GM12878 (cell line): ENCODE results near the gene LGMN. TPM values are rescaled to one million over a fixed set of nuclear protein-coding genes. Genes with fewer than 3 reads are reported as not detected.
A peak's percentile ranks its signal among the peaks of the same experiment; 100 is the strongest.

ENCODE experiments used
- ATAC-seq: fragments of 200-7000 bp; cut with Tn5 transposase; 3 replicates; pipeline ENCODE4 v1.9.1; 2020; ENCODE audit warnings: mild to moderate bottlenecking, moderate library complexity
- BruUV-seq: library from RNA; stranded (reverse); fragments of 400-500 nt; replicated peaks from 2 replicates; lab custom pipeline; 2021; lab: Mats Ljungman, UMichigan
- CTCF ChIA-PET: fragments of 300-600 bp; sonication (Branson Sonifier 250); formaldehyde crosslinking; extraction: SDS; loops from one replicate; lab custom pipeline; 2021; ENCODE audit warnings: inconsistent platforms; lab: Yijun Ruan, JAX
- POLR2A ChIA-PET: fragments of 350-600 bp; formaldehyde crosslinking; extraction: SDS; loops from one replicate; lab custom pipeline; 2021; ENCODE audit warnings: inconsistent platforms; lab: Charles Lee
- RAD21 ChIA-PET: fragments of 300-600 bp; sonication (Branson Sonifier 250); formaldehyde crosslinking; loops from one replicate; lab custom pipeline; 2023; ENCODE audit warnings: antibody characterized with exemption; ENCODE audit not compliant: unreplicated experiment; lab: Charles Lee
- SMC1A ChIA-PET: fragments of 300-600 bp; sonication (Branson Sonifier 250); formaldehyde crosslinking; loops from one replicate; lab custom pipeline; 2023; ENCODE audit not compliant: unreplicated experiment, uncharacterized antibody; lab: Charles Lee
- DNase-seq: peaks from one replicate; pipeline ENCODE4 v3.0.0-alpha.2; 2011; ENCODE audit warnings: low read depth, low spot score
- FAIRE-seq: peaks from 3 replicates; lab custom pipeline; 2011; peaks lifted over from hg19 to GRCh38; lab: Jason Lieb, UNC
- H2AFZ ChIP-seq: 2 replicates; pipeline ENCODE4 v1.6.0; 2011; ENCODE audit warnings: low read depth, low read length, control low read depth; ENCODE audit not compliant: control insufficient read depth
- H3K27ac ChIP-seq: 2 replicates; pipeline ENCODE4 v1.5.1; 2011; ENCODE audit warnings: control low read depth; ENCODE audit not compliant: control insufficient read depth, insufficient read depth
- H3K27me3 ChIP-seq, 2 experiments: replicated peaks in 1 of 2; 2 replicates each; pipeline versions ENCODE4 v1.6.0 to v1.6.1; 2011; ENCODE audit warnings: low read length in 1 of 2; ENCODE audit not compliant: control insufficient read depth in 2 of 2, insufficient read depth in 2 of 2
- H3K36me3 ChIP-seq, 2 experiments: 2 replicates each; pipeline ENCODE4 v1.5.1; 2011; ENCODE audit warnings: low read length in 1 of 2; ENCODE audit not compliant: control insufficient read depth in 2 of 2, insufficient read depth in 2 of 2
- H3K4me1 ChIP-seq: 2 replicates; pipeline ENCODE4 v1.6.1; 2011; ENCODE audit warnings: mild to moderate bottlenecking, low read length, moderate library complexity, mixed read lengths; ENCODE audit not compliant: control insufficient read depth, insufficient read depth
- H3K4me2 ChIP-seq: 2 replicates; pipeline ENCODE4 v1.6.0; 2011; ENCODE audit warnings: control low read depth; ENCODE audit not compliant: control insufficient read depth, insufficient read depth
- H3K4me3 ChIP-seq: fragments of 200-600 bp; sonication (generic); 2 replicates; pipeline ENCODE4 v1.5.1; 2016
- H3K79me2 ChIP-seq: 2 replicates; pipeline ENCODE4 v1.6.0; 2011; ENCODE audit warnings: low read length; ENCODE audit not compliant: control insufficient read depth, insufficient read depth
- H3K9ac ChIP-seq: 2 replicates; pipeline ENCODE4 v1.8.0; 2011; ENCODE audit warnings: low read length, control low read depth, mixed read lengths; ENCODE audit not compliant: control insufficient read depth, insufficient read depth
- H3K9me3 ChIP-seq: replicated peaks from 3 replicates; pipeline ENCODE4 v1.5.1; 2011; ENCODE audit warnings: mild to moderate bottlenecking, low read length; ENCODE audit not compliant: control insufficient read depth, insufficient read depth
- H4K20me1 ChIP-seq: 2 replicates; pipeline ENCODE4 v1.6.0; 2011; ENCODE audit not compliant: control insufficient read depth, insufficient read depth
- ATF7 ChIP-seq: fragments of 450-650 bp; IDR thresholded peaks from 2 replicates; pipeline ENCODE4 v1.6.1; 2016; ENCODE audit warnings: low read depth, mild to moderate bottlenecking
- CEBPB ChIP-seq, 2 experiments: fragments of 150-350 bp in 1 of 2; IDR thresholded peaks; 2 replicates each; pipeline ENCODE4 v1.6.1; 2012 to 2014; ENCODE audit warnings: low read depth in 2 of 2, low read length in 2 of 2, borderline replicate concordance in 1 of 2, inconsistent platforms in 1 of 2
- DPF2 ChIP-seq: fragments of 450-650 bp; IDR thresholded peaks from 2 replicates; pipeline ENCODE4 v1.6.1; 2017; ENCODE audit warnings: mild to moderate bottlenecking
- EP300 ChIP-seq, 2 experiments: fragments of 150-350 bp in 1 of 2; IDR thresholded peaks; 2 replicates each; pipeline ENCODE4 v1.6.1; 2011 to 2012; ENCODE audit warnings: low read depth in 2 of 2, low read length in 2 of 2, borderline replicate concordance in 1 of 2, improper control_type of control experiment in 1 of 2, inconsistent platforms in 1 of 2; ENCODE audit not compliant: control insufficient read depth in 1 of 2
- IKZF2 ChIP-seq, 2 experiments: fragments of 450-650 bp; IDR thresholded peaks; 2 replicates each; pipeline ENCODE4 v1.6.1; 2017; ENCODE audit warnings: mild to moderate bottlenecking in 2 of 2, moderate library complexity in 2 of 2
- MEF2B ChIP-seq: fragments of 450-650 bp; IDR thresholded peaks from 2 replicates; pipeline ENCODE4 v1.6.1; 2018; ENCODE audit warnings: mild to moderate bottlenecking, moderate library complexity; ENCODE audit not compliant: partially characterized antibody, poor library complexity, severe bottlenecking
- MTA2 ChIP-seq: fragments of 450-650 bp; IDR thresholded peaks from 2 replicates; pipeline ENCODE4 v1.6.1; 2016; ENCODE audit warnings: low read depth, mild to moderate bottlenecking, moderate library complexity
- NR2C1 ChIP-seq: fragments of 450-650 bp; IDR thresholded peaks from 2 replicates; pipeline ENCODE4 v1.6.1; 2017; ENCODE audit warnings: antibody characterized with exemption, mild to moderate bottlenecking, moderate library complexity
- NR2F1 ChIP-seq: fragments of 450-650 bp; conservative IDR thresholded peaks from 2 replicates; pipeline ENCODE4 v1.6.1; 2017; ENCODE audit warnings: mild to moderate bottlenecking
- POLR2AphosphoS2 ChIP-seq: IDR thresholded peaks from 2 replicates; pipeline ENCODE4 v1.6.1; 2011; ENCODE audit warnings: low read depth, mild to moderate bottlenecking, low read length, improper control_type of control experiment, moderate library complexity
- RB1 ChIP-seq: fragments of 450-650 bp; formaldehyde crosslinking; IDR thresholded peaks from 2 replicates; pipeline ENCODE4 v1.6.1; 2017; ENCODE audit warnings: mild to moderate bottlenecking, borderline replicate concordance
- SPI1 ChIP-seq: IDR thresholded peaks from 2 replicates; pipeline ENCODE4 v1.6.1; 2011; ENCODE audit warnings: low read depth, mild to moderate bottlenecking, low read length, moderate library complexity, borderline replicate concordance; ENCODE audit not compliant: insufficient read depth
- SREBF1 ChIP-seq: IDR thresholded peaks from 2 replicates; pipeline ENCODE4 v1.6.1; 2012; ENCODE audit warnings: mild to moderate bottlenecking, low read length
- SUZ12 ChIP-seq: fragments of 200-600 bp; sonication (generic); IDR thresholded peaks from one replicate; pipeline ENCODE4 v1.6.1; 2018; ENCODE audit warnings: antibody characterized with exemption, mild to moderate bottlenecking; ENCODE audit not compliant: unreplicated experiment
- ZSCAN29 ChIP-seq: fragments of 450-650 bp; IDR thresholded peaks from 2 replicates; pipeline ENCODE4 v1.6.1; 2017; ENCODE audit warnings: mild to moderate bottlenecking, moderate library complexity
- WGBS: methylation state at CpG from one replicate; pipeline ENCODE4 v1.1.6; 2016; ENCODE audit warnings: low lambda C conversion rate; ENCODE audit not compliant: insufficient replicate concordance, insufficient coverage; ENCODE audit errors: missing lambda C conversion rate; 5-methylcytosine and 5-hydroxymethylcytosine counted together
- in situ Hi-C: fragments of 300-500 bp; cut with MboI; formaldehyde crosslinking; loops from 9 replicates; pipeline ENCODE4 v1.14.3; 2018; ENCODE audit warnings: mixed read lengths
- intact Hi-C: fragments of 100-400 bp; cut with micrococcal nuclease; formaldehyde crosslinking; loops from one replicate; pipeline ENCODE4 v1.14.2; 2022; ENCODE audit not compliant: unreplicated experiment
- polyA plus RNA-seq, 11 experiments: library from polyadenylated mRNA; depleted of rRNA in 4 of 11; unstranded in 6 of 11; stranded (reverse) in 5 of 11; fragments of >200 nt; fragmentation: Nextera tagmentation in 4 of 11; fragmentation: Illumina TruSeq in 1 of 11; extraction: Ambion mirVana in 4 of 11; extraction: Trizol in 1 of 11; gene quantifications; 1 replicate in 1 of 11; 2 replicates in 10 of 11; pipeline versions ENCODE4 v1.2.1 to v1.2.3, GENCODE V29; 2011 to 2016; ENCODE audit warnings: inconsistent platforms in 2 of 11, missing spikeins in 2 of 11, low read depth in 1 of 11
- total RNA-seq, 4 experiments: library from RNA; depleted of rRNA in 3 of 4; stranded (reverse); fragments of >200 nt in 3 of 4; fragmentation: Illumina TruSeq in 1 of 4; extraction: Trizol in 1 of 4; gene quantifications; 2 replicates each; pipeline versions ENCODE4 v1.2.1 to v1.2.3, GENCODE V29; 2013 to 2021
- TF ChIP-seq, protein P1 (sequence below): fragments of 450-650 bp; formaldehyde crosslinking; IDR thresholded peaks from 2 replicates; pipeline ENCODE4 v1.4.0; 2020; ENCODE audit warnings: mild to moderate bottlenecking, moderate library complexity
- TF ChIP-seq, protein P2 (sequence below): fragments of 450-650 bp; IDR thresholded peaks from 2 replicates; pipeline ENCODE4 v1.6.1; 2016; ENCODE audit warnings: mild to moderate bottlenecking
- TF ChIP-seq, protein P3 (sequence below): IDR thresholded peaks from 2 replicates; pipeline ENCODE4 v1.6.1; 2012; ENCODE audit warnings: low read depth, low read length, improper control_type of control experiment

The LGMN gene
- total and polyA plus RNA-seq, 10 of the 15 experiments (the other 5 are each of a cell fraction or from before 2014, with no cell fraction given): 0.71 to 192 (median 3.9) TPM

DNA sequence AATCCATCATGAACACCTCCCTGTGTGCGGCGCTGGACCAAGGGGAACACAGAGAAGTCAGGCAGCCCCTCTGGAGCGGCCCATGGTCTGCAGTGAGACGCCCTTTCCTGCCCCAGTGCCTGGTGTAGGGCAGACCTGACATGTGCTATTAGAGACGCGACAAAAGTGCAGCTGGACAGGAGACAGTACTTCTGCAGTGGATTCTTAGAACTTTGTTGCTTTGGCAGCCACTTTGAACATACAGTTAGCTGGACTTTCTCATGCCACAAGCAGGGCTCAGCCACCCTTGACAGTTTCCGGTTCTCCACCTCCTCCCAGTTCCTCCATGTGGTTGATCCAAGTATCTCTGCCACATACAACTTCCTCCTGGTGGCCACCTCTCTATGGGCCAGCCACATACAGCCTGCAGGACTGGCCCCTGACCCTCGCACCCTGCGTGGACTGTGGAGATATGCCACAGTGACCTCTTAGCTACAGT, 45.9 kb downstream of the LGMN start:
- in situ Hi-C loops: no loop called here
- peak overlapping the region; percentile 68; the same call in 1 of the 2 replicates for H3K4me2 ChIP-seq
- peak; percentile 75 for FAIRE-seq
- TF ChIP-seq POLR2AphosphoS2 (peak; percentile 47; the same call in 1 of the 2 replicates), EP300 (IDR thresholded peaks at IDR 0.05; ENCODE audit: borderline replicate concordance in 1 of 2, control insufficient read depth in 1 of 2, low read depth in 2 of 2, low read length in 2 of 2) (no peak), IKZF2 (IDR thresholded peaks at IDR 0.05) (peak; percentile 52 to 60), MTA2 (no peak; the same call in 1 of the 2 replicates), ATF7 (no peak), SREBF1 (no peak), RB1 (no peak), SPI1 (peak; percentile 60; the same call in 1 of the 2 replicates), DPF2 (0 out of 2 replicates have a peak, but pooled peaks have one; percentile 31), MEF2B (no peak), NR2C1 (no peak), ZSCAN29 (no peak), CEBPB (IDR thresholded peaks at IDR 0.05; ENCODE audit: borderline replicate concordance in 1 of 2, low read depth in 2 of 2, low read length in 2 of 2) (no peak), NR2F1 (peak; percentile 62), SUZ12 (no peak)
- TF ChIP-seq, protein P1, sequence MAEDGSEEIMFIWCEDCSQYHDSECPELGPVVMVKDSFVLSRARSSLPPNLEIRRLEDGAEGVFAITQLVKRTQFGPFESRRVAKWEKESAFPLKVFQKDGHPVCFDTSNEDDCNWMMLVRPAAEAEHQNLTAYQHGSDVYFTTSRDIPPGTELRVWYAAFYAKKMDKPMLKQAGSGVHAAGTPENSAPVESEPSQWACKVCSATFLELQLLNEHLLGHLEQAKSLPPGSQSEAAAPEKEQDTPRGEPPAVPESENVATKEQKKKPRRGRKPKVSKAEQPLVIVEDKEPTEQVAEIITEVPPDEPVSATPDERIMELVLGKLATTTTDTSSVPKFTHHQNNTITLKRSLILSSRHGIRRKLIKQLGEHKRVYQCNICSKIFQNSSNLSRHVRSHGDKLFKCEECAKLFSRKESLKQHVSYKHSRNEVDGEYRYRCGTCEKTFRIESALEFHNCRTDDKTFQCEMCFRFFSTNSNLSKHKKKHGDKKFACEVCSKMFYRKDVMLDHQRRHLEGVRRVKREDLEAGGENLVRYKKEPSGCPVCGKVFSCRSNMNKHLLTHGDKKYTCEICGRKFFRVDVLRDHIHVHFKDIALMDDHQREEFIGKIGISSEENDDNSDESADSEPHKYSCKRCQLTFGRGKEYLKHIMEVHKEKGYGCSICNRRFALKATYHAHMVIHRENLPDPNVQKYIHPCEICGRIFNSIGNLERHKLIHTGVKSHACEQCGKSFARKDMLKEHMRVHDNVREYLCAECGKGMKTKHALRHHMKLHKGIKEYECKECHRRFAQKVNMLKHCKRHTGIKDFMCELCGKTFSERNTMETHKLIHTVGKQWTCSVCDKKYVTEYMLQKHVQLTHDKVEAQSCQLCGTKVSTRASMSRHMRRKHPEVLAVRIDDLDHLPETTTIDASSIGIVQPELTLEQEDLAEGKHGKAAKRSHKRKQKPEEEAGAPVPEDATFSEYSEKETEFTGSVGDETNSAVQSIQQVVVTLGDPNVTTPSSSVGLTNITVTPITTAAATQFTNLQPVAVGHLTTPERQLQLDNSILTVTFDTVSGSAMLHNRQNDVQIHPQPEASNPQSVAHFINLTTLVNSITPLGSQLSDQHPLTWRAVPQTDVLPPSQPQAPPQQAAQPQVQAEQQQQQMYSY: no peak
- TF ChIP-seq, protein P2, sequence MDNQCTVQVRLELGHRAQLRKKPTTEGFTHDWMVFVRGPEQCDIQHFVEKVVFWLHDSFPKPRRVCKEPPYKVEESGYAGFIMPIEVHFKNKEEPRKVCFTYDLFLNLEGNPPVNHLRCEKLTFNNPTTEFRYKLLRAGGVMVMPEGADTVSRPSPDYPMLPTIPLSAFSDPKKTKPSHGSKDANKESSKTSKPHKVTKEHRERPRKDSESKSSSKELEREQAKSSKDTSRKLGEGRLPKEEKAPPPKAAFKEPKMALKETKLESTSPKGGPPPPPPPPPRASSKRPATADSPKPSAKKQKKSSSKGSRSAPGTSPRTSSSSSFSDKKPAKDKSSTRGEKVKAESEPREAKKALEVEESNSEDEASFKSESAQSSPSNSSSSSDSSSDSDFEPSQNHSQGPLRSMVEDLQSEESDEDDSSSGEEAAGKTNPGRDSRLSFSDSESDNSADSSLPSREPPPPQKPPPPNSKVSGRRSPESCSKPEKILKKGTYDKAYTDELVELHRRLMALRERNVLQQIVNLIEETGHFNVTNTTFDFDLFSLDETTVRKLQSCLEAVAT: no peak
- TF ChIP-seq, protein P3, sequence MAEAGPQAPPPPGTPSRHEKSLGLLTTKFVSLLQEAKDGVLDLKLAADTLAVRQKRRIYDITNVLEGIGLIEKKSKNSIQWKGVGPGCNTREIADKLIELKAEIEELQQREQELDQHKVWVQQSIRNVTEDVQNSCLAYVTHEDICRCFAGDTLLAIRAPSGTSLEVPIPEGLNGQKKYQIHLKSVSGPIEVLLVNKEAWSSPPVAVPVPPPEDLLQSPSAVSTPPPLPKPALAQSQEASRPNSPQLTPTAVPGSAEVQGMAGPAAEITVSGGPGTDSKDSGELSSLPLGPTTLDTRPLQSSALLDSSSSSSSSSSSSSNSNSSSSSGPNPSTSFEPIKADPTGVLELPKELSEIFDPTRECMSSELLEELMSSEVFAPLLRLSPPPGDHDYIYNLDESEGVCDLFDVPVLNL: no peak

More for the DNA sequence above, 45.9 kb downstream of the LGMN start:
- ChIA-PET RAD21 (interaction anchor here (0.7 to 1.5 kb wide), 4 partner anchors 13 to 113 kb away, joined by 3 to 4 read pairs (median 4); no protein-coding TSS in a partner anchor), POLR2A (interaction anchor here (0.6 to 1.8 kb wide), 4 partner anchors 25 to 48 kb away, joined by 3 to 6 read pairs (median 4); partner anchors contain the start of gene LGMN), CTCF (interaction anchor here (0.6 to 1.3 kb wide), 6 partner anchors 11 to 123 kb away, joined by 3 read pairs; no protein-coding TSS in a partner anchor), SMC1A (interaction anchor here (0.6 to 2.4 kb wide), 6 partner anchors 13 to 283 kb away, joined by 3 to 10 read pairs (median 4); no protein-coding TSS in a partner anchor)
- peaks cover 36% of the 10 kb centered on the region for H3K4me1 ChIP-seq
- H3K36me3 ChIP-seq: 0 out of 4 replicates have a peak, but pooled peaks cover 0 to 3% of the 10 kb centered on the region in 2 experiments
- DNase-seq (peak; percentile 43), ATAC-seq (peak; percentile 42)
- 69% methylated on average over 9 of the region's 9 CpGs for WGBS
- no peaks in the 10 kb centered on the region for H3K79me2 ChIP-seq
- H3K27me3 ChIP-seq: no peaks in the 10 kb centered on the region
- H2AFZ ChIP-seq: no peak overlapping the region
- BruUV-seq: no TSS peak
- intact Hi-C loops: loop anchor here (5.0 kb wide), 1 partner anchor 45 kb away; the partner anchor contains the start of gene LGMN
- H3K27ac ChIP-seq: no peak overlapping the region
- no peaks in the 10 kb centered on the region for H3K9me3 ChIP-seq
- H4K20me1 ChIP-seq: no peaks in the 10 kb centered on the region
- no peak overlapping the region; the same call in 1 of the 2 replicates for H3K9ac ChIP-seq
- H3K4me3 ChIP-seq: no peak overlapping the region
